HG03342 (cell line): Measurements from ENCODE around the gene ASB18.
"Not testable (repeated sequence)": the region's sequence is repeated elsewhere in the genome, so short reads cannot be mapped to it uniquely, and the experiment has no call there.

Source experiments
- ATAC-seq: cut with Tn5 transposase; IDR thresholded peaks from one replicate; pipeline ENCODE4 v1.9.1; 2021; ENCODE audit warnings: mild to moderate bottlenecking, moderate library complexity; ENCODE audit not compliant: unreplicated experiment

Gene ASB18

GRCh38 chr2:236264256-236264655, at the start of gene ASB18:
Gene ASB18, minus strand, starts transcription at chr2:236264406. Its CDS starts 61 bp downstream, at chr2:236264345.
- ATAC-seq = no peak

- no peak for ATAC-seq
Observed at GRCh38 chr2:236311286-236311685, 47.1 kb upstream of the ASB18 start.

- no peak for ATAC-seq
Observed at GRCh38 chr2:236309669-236310029, 45.4 kb upstream of the ASB18 start.

- no peak for ATAC-seq
Observed at GRCh38 chr2:236308855-236309668, 44.9 kb upstream of the ASB18 start.

GRCh38 chr2:236307641-236308040, 43.4 kb upstream of the ASB18 start:
- no peak for ATAC-seq

- ATAC-seq = no peak
Observed at GRCh38 chr2:236306825-236307540, 42.8 kb upstream of the ASB18 start.

GRCh38 chr2:236305964-236306605, 41.9 kb upstream of the ASB18 start:
- ATAC-seq = no peak

GRCh38 chr2:236305531-236305930, 41.3 kb upstream of the ASB18 start:
- ATAC-seq = no peak

GRCh38 chr2:236303935-236304334, 39.7 kb upstream of the ASB18 start:
- no peak for ATAC-seq

- no peak for ATAC-seq
Observed at GRCh38 chr2:236302555-236302954, 38.3 kb upstream of the ASB18 start.

- ATAC-seq = no peak
Observed at GRCh38 chr2:236298924-236299475, 34.8 kb upstream of the ASB18 start.

GRCh38 chr2:236295481-236295880, 31.3 kb upstream of the ASB18 start:
- no peak for ATAC-seq

- ATAC-seq = no peak
Observed at GRCh38 chr2:236294647-236295046, 30.4 kb upstream of the ASB18 start.

- no peak for ATAC-seq
Observed at GRCh38 chr2:236293241-236293810, 29.1 kb upstream of the ASB18 start.

GRCh38 chr2:236291911-236292310, 27.7 kb upstream of the ASB18 start:
- ATAC-seq = no peak

- ATAC-seq = no peak
Observed at GRCh38 chr2:236291476-236291875, 27.3 kb upstream of the ASB18 start.

GRCh38 chr2:236290742-236291425, 26.7 kb upstream of the ASB18 start:
- no peak for ATAC-seq

- no peak for ATAC-seq
Observed at GRCh38 chr2:236289766-236290462, 25.7 kb upstream of the ASB18 start.

GRCh38 chr2:236288373-236288772, 24.2 kb upstream of the ASB18 start:
- not testable (repeated sequence) for ATAC-seq

- no peak for ATAC-seq
Observed at GRCh38 chr2:236287656-236288055, 23.4 kb upstream of the ASB18 start.
